HG02759 (cell line): ENCODE results near the gene GRID1.
A peak's percentile ranks its signal among the peaks of the same experiment; 100 is the strongest.
"Not testable (repeated sequence)": the region's sequence is repeated elsewhere in the genome, so short reads cannot be mapped to it uniquely, and the experiment has no call there.

ENCODE experiments used
- ATAC-seq: cut with Tn5 transposase; IDR thresholded peaks from one replicate; pipeline ENCODE4 v1.9.1; 2021; ENCODE audit warnings: mild to moderate bottlenecking, moderate library complexity; ENCODE audit not compliant: unreplicated experiment

Gene GRID1

GRCh38 chr10:86177537-86178155 lies 188.9 kb downstream of the GRID1 start:
- ATAC-seq = no peak

GRCh38 chr10:86176850-86177536 lies 189.6 kb downstream of the GRID1 start:
- ATAC-seq = no peak

- ATAC-seq = not testable (repeated sequence)
Measured at GRCh38 chr10:86175476-86175875, 191.1 kb downstream of the GRID1 start.

- ATAC-seq = no peak
Measured at GRCh38 chr10:86172301-86172700, 194.3 kb downstream of the GRID1 start.

GRCh38 chr10:86170255-86171108 lies 196.1 kb downstream of the GRID1 start:
- peak; percentile 70 for ATAC-seq

- ATAC-seq = no peak
Measured at GRCh38 chr10:86169506-86170254, 196.9 kb downstream of the GRID1 start.

GRCh38 chr10:86169066-86169465 lies 197.5 kb downstream of the GRID1 start:
- ATAC-seq = no peak

GRCh38 chr10:86168256-86168655 lies 198.3 kb downstream of the GRID1 start:
- no peak for ATAC-seq

GRCh38 chr10:86167762-86168128 lies 198.8 kb downstream of the GRID1 start:
- no peak for ATAC-seq

GRCh38 chr10:86167121-86167761 lies 199.4 kb downstream of the GRID1 start:
- no peak for ATAC-seq

GRCh38 chr10:86165666-86166065 lies 200.9 kb downstream of the GRID1 start:
- ATAC-seq = no peak

GRCh38 chr10:86164960-86165630 lies 201.5 kb downstream of the GRID1 start:
- ATAC-seq = no peak

GRCh38 chr10:86164174-86164774 lies 202.3 kb downstream of the GRID1 start:
- no peak for ATAC-seq

GRCh38 chr10:86163522-86164173 lies 202.9 kb downstream of the GRID1 start:
- no peak for ATAC-seq

- ATAC-seq = no peak
Measured at GRCh38 chr10:86162696-86163400, 203.7 kb downstream of the GRID1 start.

GRCh38 chr10:86162036-86162435 lies 204.6 kb downstream of the GRID1 start:
- no peak for ATAC-seq

- no peak for ATAC-seq
Measured at GRCh38 chr10:86160890-86161585, 205.6 kb downstream of the GRID1 start.

- ATAC-seq = no peak
Measured at GRCh38 chr10:86159797-86160196, 206.8 kb downstream of the GRID1 start.
